Ectodermal cell (in vitro differentiated cells): ENCODE results near the gene PPP3CA.

ENCODE experiments used
- H3K27ac ChIP-seq: 2 replicates; pipeline ENCODE4 v1.7.0; 2013; ENCODE audit warnings: mild to moderate bottlenecking, low read depth, low read length; ENCODE audit not compliant: insufficient read depth, poor library complexity, severe bottlenecking
- H3K27me3 ChIP-seq: 2 replicates; pipeline ENCODE4 v1.7.0; 2013; ENCODE audit warnings: mild to moderate bottlenecking, low read length; ENCODE audit not compliant: insufficient read depth, control insufficient read depth, poor library complexity, severe bottlenecking
- H3K36me3 ChIP-seq: one replicate; pipeline ENCODE4 v1.7.0; 2013; ENCODE audit warnings: low read length; ENCODE audit not compliant: control insufficient read depth, insufficient read depth
- H3K4me1 ChIP-seq: one replicate; pipeline ENCODE4 v1.7.0; 2013; ENCODE audit warnings: low read length; ENCODE audit not compliant: control insufficient read depth, insufficient read depth
- H3K4me3 ChIP-seq: 2 replicates; pipeline ENCODE4 v1.7.0; 2013; ENCODE audit warnings: low read depth, low read length, control low read depth; ENCODE audit not compliant: insufficient read depth
- H3K9me3 ChIP-seq: 2 replicates; pipeline ENCODE4 v1.7.0; 2013; ENCODE audit warnings: mild to moderate bottlenecking, low read length, moderate library complexity; ENCODE audit not compliant: control insufficient read depth
- WGBS, 2 experiments: methylation state at CpG; one replicate each; pipeline ENCODE4 v1.1.7; 2013; ENCODE audit warnings: missing lambda C conversion rate in 2 of 2; 5-methylcytosine and 5-hydroxymethylcytosine counted together

The PPP3CA gene

GRCh38 chr4:101332424-101332823 lies 14.9 kb downstream of the PPP3CA start:
- Histone ChIP-seq H3K4me1 (peaks cover 9% of the 10 kb centered on the region), H3K27me3 (no peaks in the 10 kb centered on the region), H3K4me3 (no peak overlapping the region), H3K36me3 (no peaks in the 10 kb centered on the region), H3K27ac (no peak overlapping the region), H3K9me3 (no peaks in the 10 kb centered on the region)
- 97 to 99% methylated on average over 3 of the region's 4 CpGs for WGBS, 2 experiments

DNA sequence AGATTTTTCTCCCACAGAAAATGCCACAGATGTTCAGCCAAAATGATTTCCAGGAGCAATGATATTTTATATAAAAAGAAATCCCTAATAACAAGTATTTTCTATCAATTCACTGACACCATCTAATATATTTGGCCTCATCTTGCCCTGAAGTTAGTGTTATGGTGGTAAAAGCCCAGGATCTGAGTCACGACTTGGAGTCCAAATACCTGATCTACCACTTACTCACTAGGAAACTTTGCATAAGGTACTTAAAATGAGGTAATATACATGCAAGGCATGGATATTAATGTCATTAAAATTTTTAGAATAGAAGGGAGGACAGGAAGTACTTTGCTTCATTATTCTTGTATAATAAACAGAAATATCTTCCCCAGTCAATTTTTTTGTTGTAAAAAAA lies 16.3 kb downstream of the PPP3CA start:
- Histone ChIP-seq H3K27ac (no peak overlapping the region), H3K4me1 (peaks cover 9% of the 10 kb centered on the region), H3K9me3 (no peaks in the 10 kb centered on the region), H3K36me3 (no peaks in the 10 kb centered on the region), H3K27me3 (no peaks in the 10 kb centered on the region), H3K4me3 (no peak overlapping the region)
- WGBS, 2 experiments: 80% methylated on average over 1 of the region's 1 CpG; no CpG with 5 or more reads in 1 of the 2 experiments

GRCh38 chr4:101329592-101329991 lies 17.7 kb downstream of the PPP3CA start:
- no peaks in the 10 kb centered on the region for H3K9me3 ChIP-seq
- 43 to 60% methylated on average over 1 of the region's 1 CpG for WGBS, 2 experiments
- H3K4me1 ChIP-seq: peaks cover 9% of the 10 kb centered on the region

DNA sequence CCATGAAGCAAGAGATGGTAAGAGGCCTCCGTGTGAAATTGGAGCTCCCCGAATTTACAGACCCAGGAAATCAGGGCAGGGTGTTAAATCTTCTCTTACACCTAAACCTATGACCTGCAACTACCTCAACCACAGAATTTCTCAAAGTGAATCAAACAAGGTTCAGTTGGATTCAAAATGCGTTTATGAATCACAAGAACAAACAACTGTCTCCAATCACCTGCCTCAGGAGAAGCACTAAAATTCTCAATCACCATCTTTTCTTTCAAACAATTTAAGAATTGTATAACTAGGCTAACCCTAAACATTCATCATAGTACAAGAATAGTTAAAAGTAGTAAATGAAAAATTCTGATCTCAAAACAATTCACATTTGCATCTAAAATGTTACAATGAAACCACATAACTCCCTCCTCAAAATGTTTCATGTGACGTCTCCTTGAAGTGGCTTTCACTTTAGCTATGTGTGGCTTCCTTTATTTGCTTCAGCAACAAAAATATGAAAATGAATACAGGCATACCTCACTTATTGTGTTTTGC lies 19.2 kb downstream of the PPP3CA start:
- H3K27ac ChIP-seq: no peak overlapping the region
- H3K36me3 ChIP-seq: no peaks in the 10 kb centered on the region
- peaks cover 9% of the 10 kb centered on the region for H3K4me1 ChIP-seq
- no peak overlapping the region for H3K4me3 ChIP-seq
- WGBS, 2 experiments: 71 to 77% methylated on average over 4 of the region's 4 CpGs
- no peaks in the 10 kb centered on the region for H3K9me3 ChIP-seq
- no peaks in the 10 kb centered on the region for H3K27me3 ChIP-seq

More at GRCh38 chr4:101329592-101329991, 17.7 kb downstream of the PPP3CA start:
- no peaks in the 10 kb centered on the region for H3K36me3 ChIP-seq
- no peak overlapping the region for H3K4me3 ChIP-seq
- H3K27me3 ChIP-seq: no peaks in the 10 kb centered on the region
- peak overlapping the region; percentile 39 for H3K27ac ChIP-seq

- WGBS, 2 experiments: 57 to 69% methylated on average over 1 of the region's 1 CpG
- Histone ChIP-seq H3K4me1 (peaks cover 9% of the 10 kb centered on the region), H3K9me3 (no peaks in the 10 kb centered on the region), H3K36me3 (no peaks in the 10 kb centered on the region), H3K4me3 (no peak overlapping the region), H3K27me3 (no peaks in the 10 kb centered on the region), H3K27ac (no peak overlapping the region)
These were observed 20.8 kb downstream of the PPP3CA start for GRCh38 chr4:101326576-101326975.

DNA sequence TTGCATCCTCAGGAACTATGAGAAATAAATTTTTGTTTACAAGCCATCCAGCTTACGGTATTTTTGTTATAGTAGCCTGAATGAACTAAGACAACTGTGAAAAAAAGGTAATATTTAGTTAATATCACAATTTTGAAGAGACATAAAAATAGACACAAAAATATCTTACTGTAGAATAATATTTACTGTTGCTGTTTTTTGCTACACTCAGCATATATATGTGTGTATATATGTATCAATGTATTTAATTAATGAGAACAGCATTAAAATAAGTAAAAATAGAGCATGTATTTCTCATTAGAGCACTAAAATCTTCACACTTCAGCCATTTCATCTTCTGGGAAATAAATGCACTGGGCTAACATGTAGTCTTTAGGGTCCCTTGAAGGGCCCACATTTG lies 24.6 kb downstream of the PPP3CA start:
- Histone ChIP-seq H3K27ac (no peak overlapping the region), H3K36me3 (no peaks in the 10 kb centered on the region), H3K4me1 (peaks cover 1% of the 10 kb centered on the region), H3K27me3 (no peaks in the 10 kb centered on the region), H3K9me3 (no peaks in the 10 kb centered on the region), H3K4me3 (no peak overlapping the region)
- 100% methylated on average over 1 of the region's 1 CpG; no CpG with 5 or more reads in 1 of the 2 experiments for WGBS, 2 experiments

DNA sequence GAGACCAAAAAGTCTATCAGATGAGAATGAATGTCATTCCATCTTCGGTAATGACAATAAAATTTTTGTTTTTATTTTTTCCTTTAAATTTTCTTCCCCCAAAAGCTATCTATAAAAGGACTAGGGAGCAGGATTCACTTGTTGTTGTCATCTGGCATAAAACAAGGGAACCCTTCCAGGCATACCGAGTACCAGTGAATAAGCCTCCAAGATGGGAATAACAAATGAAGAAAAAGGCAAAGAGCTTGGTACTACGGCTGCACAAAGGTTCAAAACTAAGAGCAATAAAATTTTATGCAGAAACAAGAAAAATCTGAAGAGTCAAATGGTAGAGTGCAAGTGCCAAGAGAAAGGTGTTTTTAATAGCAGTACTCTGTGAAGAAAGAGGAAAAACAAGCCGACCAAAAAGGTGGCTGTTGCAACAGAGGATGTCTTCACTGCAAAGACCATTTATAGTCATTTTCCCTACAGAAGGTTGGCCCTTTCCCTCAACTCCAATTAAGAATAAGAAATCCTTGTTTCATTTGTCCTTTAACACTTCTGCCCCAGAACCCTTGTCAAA lies 25.8 kb downstream of the PPP3CA start:
- Histone ChIP-seq H3K27ac (no peak overlapping the region), H3K9me3 (no peaks in the 10 kb centered on the region), H3K4me1 (no peaks in the 10 kb centered on the region), H3K36me3 (no peaks in the 10 kb centered on the region), H3K4me3 (no peak overlapping the region), H3K27me3 (no peaks in the 10 kb centered on the region)
- 83 to 85% methylated on average over 3 to 4 of the region's 4 CpGs for WGBS, 2 experiments

GRCh38 chr4:101315786-101316185 lies 31.5 kb downstream of the PPP3CA start:
- Histone ChIP-seq H3K36me3 (no peaks in the 10 kb centered on the region), H3K27me3 (no peaks in the 10 kb centered on the region), H3K4me1 (no peaks in the 10 kb centered on the region), H3K4me3 (no peak overlapping the region), H3K27ac (no peak overlapping the region), H3K9me3 (no peaks in the 10 kb centered on the region)
- WGBS, 2 experiments: 93 to 100% methylated on average over 2 to 3 of the region's 3 CpGs

DNA sequence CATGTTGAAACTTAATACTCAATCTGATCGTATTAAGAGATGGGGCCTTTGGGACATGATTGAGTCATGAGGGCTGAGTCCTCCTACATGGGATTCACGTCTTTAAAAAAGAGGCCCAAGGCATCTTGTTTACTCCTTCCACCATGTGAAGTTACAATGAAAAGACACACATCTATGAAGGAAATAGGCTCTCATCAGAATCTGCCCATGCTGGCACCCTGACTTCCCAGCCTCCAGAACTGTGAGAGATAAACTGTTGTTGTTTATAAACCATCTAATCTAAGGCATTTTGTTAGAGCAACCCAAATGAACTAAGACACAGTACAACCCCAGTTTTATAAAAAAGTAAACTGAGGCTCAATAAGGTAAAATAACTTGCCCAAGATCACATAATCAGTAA lies 32.3 kb downstream of the PPP3CA start:
- 95 to 100% methylated on average over 2 of the region's 2 CpGs for WGBS, 2 experiments
- Histone ChIP-seq H3K9me3 (no peaks in the 10 kb centered on the region), H3K4me3 (no peak overlapping the region)

GRCh38 chr4:101309925-101310324 lies 37.4 kb downstream of the PPP3CA start:
- H3K27ac ChIP-seq: no peak overlapping the region
- H3K27me3 ChIP-seq: no peaks in the 10 kb centered on the region
- no peaks in the 10 kb centered on the region for H3K36me3 ChIP-seq
- no peaks in the 10 kb centered on the region for H3K9me3 ChIP-seq
- 100% methylated on average over 1 of the region's 4 CpGs for WGBS, 2 experiments
- no peak overlapping the region for H3K4me3 ChIP-seq
- H3K4me1 ChIP-seq: no peaks in the 10 kb centered on the region

More for the DNA sequence above, 32.3 kb downstream of the PPP3CA start:
- Histone ChIP-seq H3K27ac (no peak overlapping the region), H3K36me3 (no peaks in the 10 kb centered on the region), H3K27me3 (no peaks in the 10 kb centered on the region), H3K4me1 (no peaks in the 10 kb centered on the region)
